AG04449 (cell line): Measurements from ENCODE around the gene PROM2.

ENCODE experiments used
- CTCF ChIA-PET: fragments of 350-600 bp; formaldehyde crosslinking; extraction: SDS; loops from one replicate; lab custom pipeline; 2021; ENCODE audit warnings: antibody characterized with exemption; lab: Yijun Ruan, JAX
- POLR2A ChIA-PET: fragments of 400-600, 350-600 bp; formaldehyde crosslinking; extraction: SDS; loops from one replicate; lab custom pipeline; 2020; ENCODE audit warnings: antibody characterized with exemption, inconsistent platforms; lab: Yijun Ruan, JAX
- DNase-seq: peaks from one replicate; pipeline ENCODE4 v3.0.0-alpha.2; 2010; ENCODE audit warnings: low read depth, low spot score
- H3K4me3 ChIP-seq: 2 replicates; pipeline ENCODE4 v1.5.1; 2011; ENCODE audit warnings: low read depth, mild to moderate bottlenecking, control low read depth, low read length
- CTCF ChIP-seq: IDR thresholded peaks from one replicate; pipeline ENCODE4 v1.5.1; 2011; ENCODE audit warnings: mild to moderate bottlenecking, moderate library complexity, low read length, control low read depth, inconsistent platforms; ENCODE audit not compliant: insufficient read depth; ENCODE audit errors: missing control alignments

Gene PROM2

GRCh38 chr2:95276888-95277245 is 2.6 kb downstream of the PROM2 start:
- DNase-seq, result no peak
- TF ChIP-seq CTCF, result no peak
- H3K4me3 ChIP-seq, result no peak overlapping the region
- POLR2A ChIA-PET, result no interaction called here
- CTCF ChIA-PET, result no interaction called here

- CTCF ChIA-PET, result no interaction called here
Observed at GRCh38 chr2:95277246-95277906, 3.1 kb downstream of the PROM2 start.

GRCh38 chr2:95278051-95278471 is 3.8 kb downstream of the PROM2 start:
- ChIA-PET CTCF (no interaction called here), POLR2A (no interaction called here)
- no peak overlapping the region for H3K4me3 ChIP-seq
- no peak for TF ChIP-seq CTCF
- no peak for DNase-seq

More at GRCh38 chr2:95277246-95277906, 3.1 kb downstream of the PROM2 start:
- TF ChIP-seq CTCF, result no peak
- H3K4me3 ChIP-seq, result no peak overlapping the region
- DNase-seq, result no peak
- POLR2A ChIA-PET, result no interaction called here

- no peak overlapping the region for H3K4me3 ChIP-seq
- ChIA-PET POLR2A (no interaction called here), CTCF (no interaction called here)
- no peak for TF ChIP-seq CTCF
- DNase-seq, result no peak
Observed at GRCh38 chr2:95278637-95279225, 4.5 kb downstream of the PROM2 start.

GRCh38 chr2:95279435-95280035 is 5.3 kb downstream of the PROM2 start:
- H3K4me3 ChIP-seq, result no peak overlapping the region
- no peak for TF ChIP-seq CTCF
- POLR2A ChIA-PET, result no interaction called here

GRCh38 chr2:95281071-95281470 is 6.8 kb downstream of the PROM2 start:
- DNase-seq, result no peak
- ChIA-PET CTCF (no interaction called here), POLR2A (no interaction called here)
- H3K4me3 ChIP-seq, result no peak overlapping the region
- no peak for TF ChIP-seq CTCF

More at GRCh38 chr2:95279435-95280035, 5.3 kb downstream of the PROM2 start:
- CTCF ChIA-PET, result no interaction called here
- DNase-seq, result no peak
